Endothelial cell of umbilical vein (primary cell): ENCODE results near the gene ATAD3A. TPM values are rescaled to one million over a fixed set of nuclear protein-coding genes. Genes with fewer than 3 reads are reported as not detected.
"Not testable (repeated sequence)": the region's sequence is repeated elsewhere in the genome, so short reads cannot be mapped to it uniquely, and the experiment has no call there.

Experiments used
- BruUV-seq: library from RNA; stranded (reverse); fragments of 400-500 nt; replicated peaks from 2 replicates; lab custom pipeline; 2021; lab: Mats Ljungman, UMichigan
- CTCF ChIA-PET: fragments of 300-600, 350-600 bp; sonication (Branson Sonifier 250); formaldehyde crosslinking; loops from one replicate; lab custom pipeline; 2021; ENCODE audit warnings: antibody characterized with exemption, inconsistent platforms; lab: Charles Lee
- POLR2A ChIA-PET: fragments of 300-600, 350-600 bp; sonication (Branson Sonifier 250); formaldehyde crosslinking; loops from one replicate; lab custom pipeline; 2021; ENCODE audit warnings: antibody characterized with exemption, inconsistent platforms; lab: Charles Lee
- DNase-seq: peaks from one replicate; pipeline ENCODE4 v3.0.0-alpha.2; 2011; ENCODE audit warnings: low read depth, low spot score
- FAIRE-seq: peaks from 2 replicates; lab custom pipeline; 2011; peaks lifted over from hg19 to GRCh38; lab: Jason Lieb, UNC
- H2AFZ ChIP-seq: 2 replicates; pipeline ENCODE4 v1.6.0; 2012; ENCODE audit warnings: low read depth, low read length, control low read depth, inconsistent platforms
- H3K27ac ChIP-seq: 2 replicates; pipeline ENCODE4 v1.5.1; 2011; ENCODE audit warnings: low read depth, mild to moderate bottlenecking, control low read depth, low read length, moderate library complexity; ENCODE audit not compliant: insufficient read depth
- H3K27me3 ChIP-seq, 2 experiments: 2 replicates each; pipeline versions ENCODE4 v1.6.0 to v1.6.1; 2011; ENCODE audit warnings: low read length in 2 of 2, mixed read lengths in 1 of 2; ENCODE audit not compliant: control insufficient read depth in 2 of 2, insufficient read depth in 2 of 2
- H3K36me3 ChIP-seq, 2 experiments: 2 replicates in 1 of 2; 3 replicates in 1 of 2; pipeline ENCODE4 v1.5.1; 2011; ENCODE audit warnings: low read length in 2 of 2, mild to moderate bottlenecking in 1 of 2, moderate library complexity in 1 of 2; ENCODE audit not compliant: control insufficient read depth in 2 of 2, insufficient read depth in 2 of 2; ENCODE audit errors: extremely low read depth in 1 of 2
- H3K4me1 ChIP-seq: 3 replicates; pipeline ENCODE4 v1.5.1; 2011; ENCODE audit warnings: mild to moderate bottlenecking, low read length; ENCODE audit not compliant: control insufficient read depth, insufficient read depth; ENCODE audit errors: extremely low read depth
- H3K4me2 ChIP-seq: 2 replicates; pipeline ENCODE4 v1.6.1; 2011; ENCODE audit warnings: low read length, control low read depth, mixed read lengths; ENCODE audit not compliant: insufficient read depth
- H3K4me3 ChIP-seq, 3 experiments: fragments of 200-600 bp in 1 of 3; sonication (generic), shearing (Covaris generic) in 1 of 3; replicated peaks in 1 of 3; 2 replicates each; pipeline ENCODE4 v1.5.1; 2011 to 2016; ENCODE audit warnings: control low read depth in 3 of 3, low read length in 3 of 3, mild to moderate bottlenecking in 2 of 3, inconsistent platforms in 1 of 3, low read depth in 1 of 3, moderate library complexity in 1 of 3; ENCODE audit not compliant: insufficient read depth in 1 of 3
- H3K79me2 ChIP-seq: 2 replicates; pipeline ENCODE4 v1.6.0; 2012; ENCODE audit warnings: low read length, inconsistent platforms; ENCODE audit not compliant: control insufficient read depth, insufficient read depth
- H3K9ac ChIP-seq: replicated peaks from 2 replicates; pipeline ENCODE3; 2011; ENCODE audit warnings: low read length, control low read depth; ENCODE audit not compliant: insufficient read depth; ENCODE audit errors: extremely low read depth
- H3K9me1 ChIP-seq: replicated peaks from 3 replicates; pipeline ENCODE4 v1.6.0; 2011; ENCODE audit warnings: mild to moderate bottlenecking, low read length; ENCODE audit not compliant: control insufficient read depth, insufficient read depth; ENCODE audit errors: extremely low read depth
- H3K9me3 ChIP-seq: replicated peaks from 2 replicates; pipeline ENCODE4 v1.5.1; 2012; ENCODE audit warnings: low read length, inconsistent platforms; ENCODE audit not compliant: control insufficient read depth, insufficient read depth
- H4K20me1 ChIP-seq: replicated peaks from 2 replicates; pipeline ENCODE3; 2011; ENCODE audit warnings: mild to moderate bottlenecking, low read length; ENCODE audit not compliant: control insufficient read depth, insufficient read depth; ENCODE audit errors: extremely low read depth
- EZH2 ChIP-seq: IDR thresholded peaks from 2 replicates; pipeline ENCODE4 v1.6.1; 2012; ENCODE audit warnings: borderline replicate concordance, low read depth, mild to moderate bottlenecking, moderate library complexity, low read length, inconsistent platforms; ENCODE audit not compliant: severe bottlenecking
- FOS ChIP-seq: IDR thresholded peaks from 2 replicates; pipeline ENCODE4 v1.6.1; 2011; ENCODE audit warnings: mild to moderate bottlenecking, low read length, moderate library complexity, borderline replicate concordance; ENCODE audit not compliant: insufficient read depth
- GATA2 ChIP-seq: IDR thresholded peaks from 2 replicates; pipeline ENCODE4 v1.7.0; 2011; ENCODE audit warnings: low read depth, mild to moderate bottlenecking, moderate library complexity, mixed read lengths, low read length; ENCODE audit not compliant: insufficient read length, insufficient read depth
- JUN ChIP-seq: IDR thresholded peaks from 2 replicates; pipeline ENCODE4 v1.6.1; 2011; ENCODE audit warnings: borderline replicate concordance, low read depth; ENCODE audit not compliant: insufficient read length, insufficient read depth
- MYC ChIP-seq: IDR thresholded peaks from one replicate; pipeline ENCODE4 v1.6.1; 2011; ENCODE audit warnings: mild to moderate bottlenecking, low read depth, low read length
- POLR2A ChIP-seq: IDR thresholded peaks from 2 replicates; pipeline ENCODE4 v1.6.1; 2012; ENCODE audit warnings: low read depth, mild to moderate bottlenecking, control low read depth, low read length
- POLR2AphosphoS5 ChIP-seq: IDR thresholded peaks from 2 replicates; pipeline ENCODE4 v1.6.1; 2012; ENCODE audit warnings: low read depth, mild to moderate bottlenecking, control low read depth, low read length, moderate library complexity; ENCODE audit not compliant: insufficient read depth
- dilution Hi-C: fragments of 300-500 bp; cut with MboI; formaldehyde crosslinking; loops from one replicate; pipeline ENCODE4 v1.15.0; 2019; ENCODE audit warnings: low sequenced_read_pairs; ENCODE audit not compliant: extremely low pct_ligation_motif_present
- intact Hi-C: fragments of 100-400 bp; cut with micrococcal nuclease; formaldehyde crosslinking; loops from one replicate; pipeline ENCODE4 v1.10.0; 2022
- polyA plus RNA-seq, 4 experiments: library from polyadenylated mRNA; depleted of rRNA in 3 of 4; stranded (reverse) in 3 of 4; unstranded in 1 of 4; fragments of >200 nt; gene quantifications; 2 replicates each; pipeline versions ENCODE4 v1.2.1 to v1.2.3, GENCODE V29; 2011 to 2012; ENCODE audit warnings: missing spikeins in 1 of 4
- total RNA-seq: library from RNA; stranded (reverse); gene quantifications from 2 replicates; pipeline ENCODE4 v1.2.3, GENCODE V29; 2021
- TF ChIP-seq, protein P1 (sequence below), 2 donors: IDR thresholded peaks; 1 replicate in 1 of 2; 2 replicates in 1 of 2; pipeline ENCODE4 v1.5.1; 2011; ENCODE audit warnings: low read length in 2 of 2, mild to moderate bottlenecking in 2 of 2, moderate library complexity in 2 of 2, control low read depth in 1 of 2, inconsistent platforms in 1 of 2, low read depth in 1 of 2; ENCODE audit not compliant: insufficient read depth in 1 of 2; ENCODE audit errors: extremely low read depth in 1 of 2
- TF ChIP-seq, protein P2 (sequence below): IDR thresholded peaks from 2 replicates; pipeline ENCODE4 v1.6.1; 2011; ENCODE audit not compliant: insufficient read depth, insufficient read length

Gene ATAD3A
- total and polyA plus RNA-seq, 2 donors (not counting 3 experiments of a cell fraction or from before 2014, with no cell fraction given), result 24.9 to 55.2 TPM

DNA sequence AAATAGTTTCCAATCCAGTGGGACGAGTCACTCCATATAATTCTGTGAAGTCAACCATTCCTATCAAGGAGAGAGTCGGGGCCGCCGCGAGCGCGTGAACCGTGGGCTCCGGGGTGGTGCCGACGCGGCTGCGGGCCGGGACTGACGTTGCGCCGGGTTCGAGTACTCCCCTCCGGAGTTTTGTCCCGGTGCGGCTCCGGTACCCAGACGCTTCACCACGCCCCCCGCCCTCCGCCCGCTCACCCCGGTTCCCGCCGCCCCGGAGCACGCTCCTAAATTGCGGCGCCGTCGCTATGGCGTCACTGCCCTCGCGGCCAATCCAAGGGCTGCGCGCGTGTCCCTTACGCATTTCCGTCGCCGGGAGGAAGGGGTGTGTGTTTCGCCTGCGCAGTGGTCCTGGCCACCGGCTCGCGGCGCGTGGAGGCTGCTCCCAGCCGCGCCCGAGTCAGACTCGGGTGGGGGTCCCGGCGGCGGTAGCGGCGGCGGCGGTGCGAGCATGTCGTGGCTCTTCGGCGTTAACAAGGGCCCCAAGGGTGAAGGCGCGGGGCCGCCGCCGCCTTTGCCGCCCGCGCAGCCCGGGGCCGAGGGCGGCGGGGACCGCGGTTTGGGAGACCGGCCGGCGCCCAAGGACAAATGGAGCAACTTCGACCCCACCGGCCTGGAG, 40.4 kb upstream of the ATAD3A start, which contains the start of gene ATAD3B:
Gene ATAD3B (plus strand): TSS at position 377 of the 664 bp plus-strand sequence. CDS start 120 bp downstream, at position 497.
- Histone ChIP-seq H3K4me2 (peak within 1 kb of the TSS; percentile 93), H3K4me1 (peaks cover 12% of the 10 kb centered on the region), H3K9me1 (no peaks in the 10 kb centered on the region), H3K27ac (peak within 1 kb of the TSS; percentile 59), H3K27me3 (no peaks in the 10 kb centered on the region), H2AFZ (peak within 1 kb of the TSS; percentile 84), H3K9ac (peak within 1 kb of the TSS; percentile 84), H3K4me3 (peak within 1 kb of the TSS; percentile 76 to 98 (median 93)), H3K36me3 (no peaks in the 10 kb centered on the region), H4K20me1 (no peaks in the 10 kb centered on the region), H3K9me3 (no peaks in the 10 kb centered on the region), H3K79me2 (peaks cover 33% of the 10 kb centered on the region)
- BruUV-seq, result no TSS peak
- FAIRE-seq (peak; percentile 92), DNase-seq (peak; percentile 92)
- dilution Hi-C loops, result no loop called here
- no peak for TF ChIP-seq FOS
- TF ChIP-seq, protein P1, sequence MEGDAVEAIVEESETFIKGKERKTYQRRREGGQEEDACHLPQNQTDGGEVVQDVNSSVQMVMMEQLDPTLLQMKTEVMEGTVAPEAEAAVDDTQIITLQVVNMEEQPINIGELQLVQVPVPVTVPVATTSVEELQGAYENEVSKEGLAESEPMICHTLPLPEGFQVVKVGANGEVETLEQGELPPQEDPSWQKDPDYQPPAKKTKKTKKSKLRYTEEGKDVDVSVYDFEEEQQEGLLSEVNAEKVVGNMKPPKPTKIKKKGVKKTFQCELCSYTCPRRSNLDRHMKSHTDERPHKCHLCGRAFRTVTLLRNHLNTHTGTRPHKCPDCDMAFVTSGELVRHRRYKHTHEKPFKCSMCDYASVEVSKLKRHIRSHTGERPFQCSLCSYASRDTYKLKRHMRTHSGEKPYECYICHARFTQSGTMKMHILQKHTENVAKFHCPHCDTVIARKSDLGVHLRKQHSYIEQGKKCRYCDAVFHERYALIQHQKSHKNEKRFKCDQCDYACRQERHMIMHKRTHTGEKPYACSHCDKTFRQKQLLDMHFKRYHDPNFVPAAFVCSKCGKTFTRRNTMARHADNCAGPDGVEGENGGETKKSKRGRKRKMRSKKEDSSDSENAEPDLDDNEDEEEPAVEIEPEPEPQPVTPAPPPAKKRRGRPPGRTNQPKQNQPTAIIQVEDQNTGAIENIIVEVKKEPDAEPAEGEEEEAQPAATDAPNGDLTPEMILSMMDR (IDR thresholded peaks at IDR 0.05; ENCODE audit: extremely low read depth in 1 of 2, insufficient read depth in 1 of 2, low read depth in 1 of 2, low read length in 2 of 2), result no peak
- peak; percentile 71 for TF ChIP-seq POLR2A
- peak; percentile 72 for TF ChIP-seq POLR2AphosphoS5
- TF ChIP-seq, protein P2, sequence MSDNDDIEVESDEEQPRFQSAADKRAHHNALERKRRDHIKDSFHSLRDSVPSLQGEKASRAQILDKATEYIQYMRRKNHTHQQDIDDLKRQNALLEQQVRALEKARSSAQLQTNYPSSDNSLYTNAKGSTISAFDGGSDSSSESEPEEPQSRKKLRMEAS, result peak; percentile 42
- TF ChIP-seq JUN, result no peak
- no peak for TF ChIP-seq GATA2
- no peak for TF ChIP-seq EZH2
- peak; percentile 63 for TF ChIP-seq MYC
- ChIA-PET POLR2A (no interaction called here), CTCF (no interaction called here)
- intact Hi-C loops, result loop anchor here (1.0 kb wide), 2 partner anchors 72 to 96 kb away; partner anchors contain the start of genes AURKAIP1 and CCNL2

DNA sequence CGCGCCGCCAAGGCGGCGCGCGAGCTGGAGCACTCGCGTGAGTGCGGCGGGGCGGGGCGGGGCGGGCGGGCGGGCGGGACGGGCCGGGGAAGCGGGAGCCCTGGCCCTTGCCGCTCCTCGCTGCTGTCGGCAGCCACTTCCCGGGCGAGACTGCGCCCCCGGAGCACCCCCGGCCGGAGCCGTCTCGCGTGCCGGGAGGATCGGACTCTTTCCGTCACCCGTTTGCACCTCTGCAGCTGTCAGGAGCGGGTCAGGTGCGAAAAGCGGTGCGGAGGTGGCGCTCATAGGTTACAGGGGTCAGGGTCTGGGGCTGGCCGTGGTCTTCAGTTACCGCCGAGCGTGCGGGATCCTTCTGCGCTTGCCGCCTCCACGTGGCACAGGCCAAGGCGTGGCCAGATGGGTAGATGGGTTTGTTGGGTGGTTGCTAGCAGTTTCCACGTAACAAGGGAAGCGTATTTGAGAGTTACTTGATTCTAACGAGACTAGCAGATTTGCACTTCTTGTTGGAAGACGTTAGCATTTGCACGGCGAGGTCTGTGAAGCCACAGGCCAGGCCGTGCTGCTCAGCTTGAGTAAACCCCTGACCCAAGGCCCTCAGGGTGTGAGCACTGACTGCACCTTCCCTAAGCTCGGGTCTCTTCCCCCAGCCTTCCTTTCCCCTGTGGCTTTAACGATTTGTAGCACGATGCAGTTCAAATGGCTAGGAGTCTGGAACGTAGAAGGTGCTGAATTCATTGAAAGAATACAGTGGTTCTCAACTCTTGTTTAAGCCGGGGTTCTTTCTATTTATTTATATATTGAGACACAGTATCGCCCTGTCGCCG, 39.7 kb upstream of the ATAD3A start:
- TSS peak; percentile 35 for BruUV-seq
- H2AFZ ChIP-seq, H3K9me1 ChIP-seq, POLR2A ChIA-PET, dilution Hi-C loops, H3K36me3 ChIP-seq, CTCF ChIA-PET, intact Hi-C loops, H3K27me3 ChIP-seq, H3K27ac ChIP-seq, H3K9me3 ChIP-seq, H4K20me1 ChIP-seq: not testable (repeated sequence)
- FAIRE-seq (peak; percentile 96), DNase-seq (peak; percentile 8)
- peaks cover 12% of the 10 kb centered on the region for H3K4me1 ChIP-seq
- peak overlapping the region; percentile 57 for H3K4me2 ChIP-seq
- H3K79me2 ChIP-seq, result peaks cover 40% of the 10 kb centered on the region
- peak overlapping the region; percentile 44 for H3K9ac ChIP-seq
- H3K4me3 ChIP-seq, result peak overlapping the region; percentile 41 to 76 (median 65)
